Osteocyte (in vitro differentiated cells): ENCODE results near the gene PTGR3. TPM values are rescaled to one million over a fixed set of nuclear protein-coding genes. Genes with fewer than 3 reads are reported as not detected.

ENCODE experiments used
- DNase-seq: peaks from one replicate; pipeline ENCODE4 v3.0.0; 2021; ENCODE audit warnings: mixed read lengths; ENCODE audit not compliant: unreplicated experiment; ENCODE audit errors: extremely low spot score
- H3K27ac Mint-ChIP-seq: one replicate; pipeline ENCODE4 v1.8.0; 2021; ENCODE audit warnings: mild to moderate bottlenecking, mixed read lengths; ENCODE audit not compliant: unreplicated experiment
- H3K27me3 Mint-ChIP-seq: one replicate; pipeline ENCODE4 v1.8.0; 2021; ENCODE audit warnings: mixed read lengths; ENCODE audit not compliant: unreplicated experiment
- H3K36me3 Mint-ChIP-seq: one replicate; pipeline ENCODE4 v1.8.0; 2021; ENCODE audit warnings: mixed read lengths; ENCODE audit not compliant: unreplicated experiment
- H3K4me1 Mint-ChIP-seq: one replicate; pipeline ENCODE4 v1.8.0; 2021; ENCODE audit warnings: mixed read lengths; ENCODE audit not compliant: unreplicated experiment
- H3K4me3 Mint-ChIP-seq: one replicate; pipeline ENCODE4 v1.8.0; 2021; ENCODE audit warnings: mild to moderate bottlenecking, moderate library complexity, mixed read lengths; ENCODE audit not compliant: unreplicated experiment
- H3K9me3 Mint-ChIP-seq: one replicate; pipeline ENCODE4 v1.8.0; 2021; ENCODE audit warnings: mixed read lengths; ENCODE audit not compliant: unreplicated experiment
- CTCF ChIP-seq: fragments of 200-600 bp; sonication (generic); IDR thresholded peaks from 2 replicates; pipeline ENCODE4 v1.5.0; 2021; ENCODE audit warnings: antibody characterized with exemption, mild to moderate bottlenecking, moderate library complexity
- total RNA-seq: library from RNA; stranded (reverse); gene quantifications from 2 replicates; pipeline ENCODE4 v1.2.1, GENCODE V29; 2021

Gene PTGR3
- total RNA-seq, 1 donor from 2014 or later, result 17.7 TPM

- no peak for DNase-seq
- peaks cover 28% of the 10 kb centered on the region for H3K4me1 Mint-ChIP-seq
- no peaks in the 10 kb centered on the region for H3K27me3 Mint-ChIP-seq
- H3K4me3 Mint-ChIP-seq, result no peak overlapping the region
- no peak overlapping the region for H3K27ac Mint-ChIP-seq
- H3K36me3 Mint-ChIP-seq, result no peaks in the 10 kb centered on the region
- no peak for TF ChIP-seq CTCF
- no peaks in the 10 kb centered on the region for H3K9me3 Mint-ChIP-seq
Measured at GRCh38 chr18:75228967-75229366, 20.0 kb upstream of the PTGR3 start.

GRCh38 chr18:75227535-75228296, 18.8 kb upstream of the PTGR3 start:
- Mint-ChIP-seq H3K27ac (peak overlapping the region; percentile 75), H3K9me3 (no peaks in the 10 kb centered on the region), H3K4me1 (peaks cover 28% of the 10 kb centered on the region), H3K36me3 (no peaks in the 10 kb centered on the region), H3K27me3 (no peaks in the 10 kb centered on the region), H3K4me3 (peak overlapping the region; percentile 46)
- TF ChIP-seq CTCF, result no peak
- DNase-seq, result no peak

- Mint-ChIP-seq H3K4me1 (peaks cover 28% of the 10 kb centered on the region), H3K27ac (peak overlapping the region; percentile 75), H3K36me3 (no peaks in the 10 kb centered on the region), H3K4me3 (peak overlapping the region; percentile 46), H3K27me3 (no peaks in the 10 kb centered on the region), H3K9me3 (no peaks in the 10 kb centered on the region)
- TF ChIP-seq CTCF, result no peak
- DNase-seq, result no peak
Measured at GRCh38 chr18:75226956-75227316, 18.0 kb upstream of the PTGR3 start.

GRCh38 chr18:75226286-75226955, 17.5 kb upstream of the PTGR3 start:
- peak overlapping the region; percentile 75 for H3K27ac Mint-ChIP-seq

More at GRCh38 chr18:75226286-75226955, 17.5 kb upstream of the PTGR3 start:
- peaks cover 28% of the 10 kb centered on the region for H3K4me1 Mint-ChIP-seq
- no peak for DNase-seq
- H3K4me3 Mint-ChIP-seq, result peak overlapping the region; percentile 46
- no peaks in the 10 kb centered on the region for H3K9me3 Mint-ChIP-seq
- no peak for TF ChIP-seq CTCF
- no peaks in the 10 kb centered on the region for H3K27me3 Mint-ChIP-seq
- H3K36me3 Mint-ChIP-seq, result no peaks in the 10 kb centered on the region
